ENCODE measurements around the gene COL6A2. TPM values are rescaled to one million over a fixed set of nuclear protein-coding genes. Genes with fewer than 3 reads are reported as not detected.
"Not testable (repeated sequence)": the region's sequence is repeated elsewhere in the genome, so short reads cannot be mapped to it uniquely, and the experiment has no call there.

COL6A2 gene
- polyA plus RNA-seq, 3 donors = 171 to 264 (median 225) TPM

DNA sequence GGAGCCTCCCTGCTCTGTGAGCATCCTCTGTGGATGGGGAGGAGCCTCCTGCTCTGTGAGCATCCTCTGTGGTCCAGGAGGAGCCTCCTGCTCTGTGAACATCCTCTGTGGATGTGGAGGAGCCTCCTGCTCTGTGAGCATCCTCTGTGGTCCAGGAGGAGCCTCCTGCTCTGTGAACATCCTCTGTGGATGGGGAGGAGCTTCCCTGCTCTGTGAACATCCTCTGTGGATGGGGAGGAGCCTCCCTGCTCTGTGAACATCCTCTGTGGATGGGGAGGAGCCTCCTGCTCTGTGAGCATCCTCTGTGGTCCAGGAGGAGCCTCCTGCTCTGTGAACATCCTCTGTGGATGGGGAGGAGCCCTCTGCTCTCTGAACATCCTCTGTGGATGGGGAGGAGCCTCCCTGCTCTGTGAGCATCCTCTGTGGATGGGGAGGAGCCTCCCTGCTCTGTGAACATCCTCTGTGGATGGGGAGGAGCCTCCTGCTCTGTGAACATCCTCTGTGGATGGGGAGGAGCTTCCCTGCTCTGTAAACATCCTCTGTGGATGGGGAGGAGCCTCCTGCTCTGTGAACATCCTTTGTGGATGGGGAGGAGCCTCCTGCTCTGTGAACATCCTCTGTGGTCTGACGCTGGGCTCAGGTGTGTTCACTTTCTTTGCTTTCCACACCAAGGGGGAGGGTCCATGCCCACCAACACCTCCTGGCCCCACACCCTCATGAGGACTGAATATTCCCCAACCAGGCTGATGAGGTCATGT lies 72.7 kb downstream of the COL6A2 start:
- not testable (repeated sequence) for DNase-seq

DNA sequence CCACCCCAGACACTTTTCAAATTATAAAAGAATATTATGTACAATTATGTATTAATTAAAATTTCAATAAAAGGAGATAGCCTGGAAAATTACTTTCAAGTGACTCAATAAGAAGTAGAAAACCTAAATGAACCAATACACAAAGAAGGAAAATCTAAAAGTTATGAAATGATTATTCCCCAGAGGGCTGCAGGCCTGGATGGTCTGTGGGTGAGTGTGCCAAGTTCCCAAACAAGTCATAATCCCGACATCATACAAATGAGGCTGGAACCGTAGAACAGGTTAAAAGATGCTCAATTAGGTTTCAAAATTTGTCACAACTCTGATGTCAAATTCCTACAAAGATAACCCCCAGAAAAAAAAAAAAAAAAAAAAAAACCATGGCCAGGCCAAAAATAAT lies 73.7 kb downstream of the COL6A2 start:
- DNase-seq = no peak

DNA sequence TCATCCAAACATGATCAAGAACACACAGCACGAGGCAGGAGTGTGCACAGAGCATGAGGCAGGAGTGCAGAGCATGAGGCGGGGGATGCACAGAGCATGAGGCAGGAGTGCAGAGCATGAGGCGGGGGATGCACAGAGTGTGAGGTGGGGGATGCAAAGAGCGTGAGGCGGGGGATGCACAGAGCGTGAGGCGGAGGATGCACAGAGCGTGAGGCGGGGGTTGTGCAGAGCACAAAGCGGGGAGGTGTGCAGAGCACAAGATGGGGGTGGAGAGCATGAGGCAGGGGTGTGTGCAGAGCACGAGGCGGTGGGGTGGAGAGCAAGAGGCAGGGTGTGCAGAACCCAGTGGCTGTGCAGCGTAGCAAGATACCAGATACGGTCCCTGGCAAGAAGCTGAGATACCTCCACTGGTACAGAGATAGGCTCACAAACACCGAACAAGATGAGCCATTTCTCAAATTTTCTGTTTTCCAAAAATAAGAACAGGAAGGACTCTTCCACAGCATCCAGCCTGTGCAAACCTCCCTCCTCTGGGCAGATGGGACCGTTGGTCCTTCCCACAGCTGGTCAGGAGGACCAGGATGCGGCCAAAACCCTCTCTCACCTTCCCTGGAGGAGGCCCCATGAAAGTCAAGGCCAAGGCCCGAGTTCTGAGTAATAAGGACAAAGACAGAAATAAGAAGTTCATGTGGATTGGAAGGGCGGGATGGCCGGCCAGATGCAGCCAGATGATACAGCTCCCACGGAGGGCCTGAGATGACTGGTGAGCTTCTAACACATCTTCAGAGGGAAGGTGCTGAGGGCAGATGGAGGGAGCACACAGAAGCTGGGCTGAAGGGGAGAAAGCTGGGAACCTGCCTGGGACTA lies 74.3 kb downstream of the COL6A2 start:
- no peak for DNase-seq

DNA sequence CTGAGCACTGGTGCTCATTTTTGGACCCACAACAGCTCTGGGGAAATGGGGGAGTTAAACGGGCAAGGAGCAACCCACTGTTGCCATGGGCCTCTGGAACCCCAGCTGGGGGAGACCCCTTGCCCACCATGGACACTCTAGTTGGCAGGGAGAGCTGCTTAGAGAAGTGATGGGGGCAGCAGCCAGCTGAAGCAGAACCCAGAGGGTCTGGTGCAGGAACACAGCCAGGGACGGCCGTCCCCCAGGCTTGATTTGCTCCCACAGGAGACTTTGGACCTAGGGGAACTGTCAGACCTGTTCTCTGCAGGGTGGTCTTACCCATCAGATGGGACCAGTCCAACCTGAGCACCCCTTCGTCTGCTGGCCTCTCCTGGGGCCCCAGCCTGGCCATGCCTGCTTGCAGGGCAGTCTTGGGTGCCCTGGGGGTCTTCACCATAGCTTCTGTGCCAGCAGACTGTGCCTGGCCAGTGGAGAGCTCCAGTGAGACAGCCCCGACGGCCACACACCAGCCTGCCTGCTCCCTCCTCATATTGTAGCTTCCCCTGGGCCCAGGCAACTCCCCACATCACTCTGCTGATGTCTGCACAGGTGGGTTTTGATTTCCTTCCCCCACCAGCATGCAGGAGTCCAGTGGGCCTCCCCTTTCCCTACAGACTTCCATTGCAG lies 75.1 kb downstream of the COL6A2 start:
- DNase-seq = no peak

- no peak for DNase-seq
These were observed 75.7 kb downstream of the COL6A2 start for GRCh38 chr21:46173573-46173972.

- not testable (repeated sequence) for DNase-seq
These were observed 78.7 kb downstream of the COL6A2 start for GRCh38 chr21:46176443-46177129.

DNA sequence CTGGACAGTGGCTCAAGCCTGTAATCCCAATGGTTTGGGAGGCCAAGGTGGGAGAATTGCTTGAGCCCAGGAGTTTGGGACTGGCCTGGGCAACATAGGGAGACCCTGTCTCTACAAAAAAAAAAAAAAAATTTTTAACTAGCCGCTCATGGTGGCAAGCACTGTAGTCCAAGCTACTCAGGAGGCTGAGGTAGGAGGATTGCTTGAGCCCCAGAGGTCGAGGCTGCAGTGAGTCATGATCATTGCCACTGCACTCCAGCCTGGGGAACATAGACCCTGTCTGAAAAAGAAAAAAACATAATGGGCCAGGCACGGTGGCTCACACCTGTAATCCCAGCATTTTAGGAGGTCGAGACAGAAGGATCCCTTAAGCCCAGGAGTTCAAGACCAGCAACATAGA lies 81.0 kb downstream of the COL6A2 start:
- no peak for DNase-seq

Other genes starting within 250 kb of the COL6A2 start
- gene COL6A1, start 116.3 kb upstream of the COL6A2 start, polyA plus RNA-seq (ENCODE audit: insufficient read length in 3 of 3) = 100 to 1,000 TPM; 246 to 333 (median 311) TPM
- gene FTCD, start 57.5 kb downstream of the COL6A2 start, polyA plus RNA-seq (ENCODE audit: insufficient read length in 3 of 3) = 10 to 100 TPM; 40.3 to 61.9 (median 45.0) TPM
- gene SPATC1L, start 86.3 kb downstream of the COL6A2 start, polyA plus RNA-seq (ENCODE audit: insufficient read length in 3 of 3) = 10 to 100 TPM; 12.3 to 18.0 (median 18.0) TPM
- 10 to 100 TPM; 33.9 to 58.9 (median 52.0) TPM for gene LSS, start 130.7 kb downstream of the COL6A2 start, polyA plus RNA-seq (ENCODE audit: insufficient read length in 3 of 3)
- 100 to 1,000 TPM in 2 of 3 donors, 10 to 100 TPM in 1; 79.3 to 114 (median 105) TPM for gene MCM3AP, start 187.5 kb downstream of the COL6A2 start, polyA plus RNA-seq (ENCODE audit: insufficient read length in 3 of 3)
- gene YBEY, start 188.2 kb downstream of the COL6A2 start, polyA plus RNA-seq (ENCODE audit: insufficient read length in 3 of 3) = 10 to 100 TPM; 19.1 to 22.4 (median 19.6) TPM
- 10 to 100 TPM; 12.4 to 21.9 (median 17.4) TPM for gene C21orf58, start 225.8 kb downstream of the COL6A2 start, polyA plus RNA-seq (ENCODE audit: insufficient read length in 3 of 3)
- gene PCNT, start 226.0 kb downstream of the COL6A2 start, polyA plus RNA-seq (ENCODE audit: insufficient read length in 3 of 3) = 10 to 100 TPM; 36.0 to 45.5 (median 40.3) TPM

Data from renal pelvis (tissue), 4 donors.